NCI-H82 treated with DMSO at 0.1 percent for 48 hours (cell line): ENCODE data around the gene BICD1.

ENCODE experiments used
- DNase-seq: peaks from one replicate; lab custom pipeline; 2025; ENCODE audit not compliant: unreplicated experiment; lab: John Stamatoyannopoulos, UW

The BICD1 gene

DNA sequence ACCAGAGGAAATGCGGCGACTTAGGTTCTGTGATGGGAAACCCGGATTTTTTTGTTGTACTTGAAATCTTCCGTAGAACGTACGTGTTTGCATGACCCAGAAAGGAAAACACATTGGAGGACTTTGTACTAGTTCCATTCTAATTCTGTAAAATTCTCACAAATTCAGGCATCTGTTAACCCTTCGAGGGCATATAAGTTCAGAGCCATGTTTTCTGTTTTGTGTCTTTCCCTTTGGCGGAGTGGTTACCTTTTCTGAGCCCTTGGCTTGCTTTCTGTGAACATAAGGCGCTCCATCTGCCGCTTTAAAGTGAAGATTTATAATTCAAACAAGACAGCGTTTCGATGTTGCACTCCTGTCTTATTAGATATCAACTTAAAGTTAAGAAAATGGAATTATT lies 34.2 kb downstream of the BICD1 start:
- peak; percentile 87 for DNase-seq

DNA sequence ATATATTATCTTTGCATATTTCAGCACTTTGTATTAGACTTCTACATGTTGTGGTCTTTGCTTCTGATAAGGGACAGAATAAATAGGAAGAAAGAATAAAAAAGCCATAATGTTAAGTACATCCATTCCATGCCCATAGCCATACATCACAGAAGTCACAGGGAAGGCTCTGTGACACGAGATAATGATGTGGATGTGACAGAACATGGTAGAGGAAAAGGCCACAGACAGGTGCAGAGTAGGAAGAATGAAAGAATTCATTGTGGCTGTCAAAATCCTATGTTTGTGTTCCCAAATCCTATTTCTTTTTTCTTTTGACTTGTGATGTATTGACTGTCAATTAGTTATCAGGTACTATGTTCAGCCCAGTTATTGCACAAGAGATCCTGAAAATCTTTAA lies 38.4 kb downstream of the BICD1 start:
- DNase-seq: no peak

DNA sequence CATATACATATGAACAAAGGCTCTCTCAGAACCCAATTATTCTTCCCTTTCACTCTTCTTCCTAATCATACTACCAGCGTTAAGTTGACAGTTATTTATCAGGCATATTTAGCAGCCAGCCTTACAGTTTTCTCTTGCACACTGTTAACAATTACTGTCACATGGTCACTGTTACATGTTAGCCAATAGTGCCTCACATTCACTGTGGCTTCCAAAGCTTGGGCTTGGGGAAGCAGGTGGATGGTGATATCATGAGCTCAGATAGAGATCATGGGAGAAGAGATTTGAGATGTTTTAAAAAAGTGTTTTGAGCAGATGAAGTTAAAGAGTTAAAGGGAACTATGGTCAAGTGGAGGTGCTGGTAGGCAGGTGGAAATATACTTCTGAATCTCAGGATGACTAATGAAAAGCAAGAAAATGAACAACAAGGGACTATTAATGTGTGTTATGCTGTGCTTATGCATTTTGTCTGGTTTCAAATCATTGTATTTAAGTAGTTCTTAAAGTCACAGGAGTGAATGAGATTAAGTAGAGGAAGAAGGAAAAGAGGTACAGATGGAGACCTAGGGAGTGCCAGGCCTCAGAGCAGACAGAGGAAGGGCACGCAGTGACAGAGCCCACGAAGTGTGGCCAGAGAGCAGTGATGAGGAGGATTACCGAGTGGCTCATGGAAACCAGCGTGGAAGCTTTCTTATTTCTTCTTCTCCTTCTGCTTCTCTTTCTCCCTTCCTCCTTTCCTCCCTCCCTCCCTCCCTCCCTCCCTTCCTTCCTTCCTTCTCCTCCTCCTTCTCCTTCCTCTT lies 39.6 kb downstream of the BICD1 start:
- DNase-seq: no peak

DNA sequence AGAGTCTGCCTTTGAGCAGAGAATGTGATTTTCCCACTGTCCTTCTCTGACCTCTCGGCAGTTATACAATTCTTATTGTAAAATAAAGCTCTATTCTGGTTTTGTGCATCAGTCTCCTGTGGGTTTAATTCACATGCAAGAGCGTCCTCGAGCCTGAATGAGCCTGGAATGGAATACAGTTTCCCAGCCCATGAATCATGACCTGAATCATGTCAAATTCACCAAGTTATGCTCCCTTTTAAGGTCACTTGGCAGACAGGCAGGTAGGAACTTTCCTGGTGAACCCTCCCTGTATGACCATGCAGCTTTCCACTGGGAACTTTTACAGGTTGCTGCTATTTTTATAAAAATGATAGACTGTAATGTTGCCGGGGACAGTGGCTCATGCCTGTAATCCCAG lies 41.7 kb downstream of the BICD1 start:
- DNase-seq: no peak

DNA sequence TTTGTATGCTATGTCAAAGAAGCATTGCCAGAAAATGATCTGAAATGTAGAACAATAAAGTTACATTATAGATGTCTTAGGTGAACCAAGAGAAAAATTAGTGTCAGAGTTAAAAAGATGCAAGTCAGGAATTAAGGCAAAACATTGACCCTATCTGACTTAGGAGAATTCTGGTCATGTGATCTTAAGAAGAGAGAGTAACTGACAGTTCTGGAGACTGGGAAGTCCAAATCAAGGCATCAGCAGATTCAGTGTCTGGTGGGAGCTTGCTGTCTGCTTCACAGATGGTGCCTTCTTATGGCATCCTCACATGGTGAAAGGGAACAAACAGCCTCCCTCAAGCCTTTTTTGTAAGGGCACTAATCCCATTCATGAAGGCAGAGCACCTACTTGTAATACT lies 42.8 kb downstream of the BICD1 start:
- DNase-seq: no peak

DNA sequence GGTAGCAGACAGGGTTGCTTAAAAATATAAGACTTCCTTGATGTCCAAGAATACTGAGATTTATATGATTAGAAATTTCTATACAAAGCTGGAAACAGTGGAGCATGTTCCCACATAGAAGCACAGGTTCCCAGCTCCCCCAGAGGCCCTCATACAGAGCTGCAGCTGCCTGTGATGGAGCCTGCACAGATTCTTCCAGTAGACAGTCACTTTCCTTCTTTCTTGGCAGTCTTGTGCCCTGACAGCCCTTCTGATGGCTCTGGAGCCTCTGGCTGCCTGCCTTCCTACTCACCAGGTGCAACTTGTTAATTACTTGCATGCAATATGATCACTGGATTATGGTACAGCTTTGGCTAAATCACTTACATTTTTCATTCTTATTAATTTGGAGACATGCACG lies 44.4 kb downstream of the BICD1 start:
- DNase-seq: no peak

DNA sequence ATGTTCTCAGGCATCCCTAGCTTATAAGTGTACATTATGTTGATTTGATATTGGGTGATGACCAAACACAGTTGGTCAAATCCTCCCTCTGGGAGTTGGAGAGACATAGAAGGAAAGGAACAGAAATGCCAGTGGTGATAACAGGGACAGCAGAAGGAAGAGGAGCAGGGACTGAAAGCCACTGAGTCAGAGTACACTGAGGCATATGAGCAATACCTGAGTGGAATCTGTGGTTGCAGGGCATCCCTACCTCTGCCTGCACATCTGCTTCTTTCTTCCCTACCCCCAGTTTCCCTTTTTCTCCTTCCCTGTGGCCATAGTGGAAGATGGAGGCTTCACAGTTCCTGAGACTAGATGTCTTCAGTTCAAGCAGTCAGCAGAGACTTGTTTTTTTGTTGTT lies 44.9 kb downstream of the BICD1 start:
- no peak for DNase-seq

DNA sequence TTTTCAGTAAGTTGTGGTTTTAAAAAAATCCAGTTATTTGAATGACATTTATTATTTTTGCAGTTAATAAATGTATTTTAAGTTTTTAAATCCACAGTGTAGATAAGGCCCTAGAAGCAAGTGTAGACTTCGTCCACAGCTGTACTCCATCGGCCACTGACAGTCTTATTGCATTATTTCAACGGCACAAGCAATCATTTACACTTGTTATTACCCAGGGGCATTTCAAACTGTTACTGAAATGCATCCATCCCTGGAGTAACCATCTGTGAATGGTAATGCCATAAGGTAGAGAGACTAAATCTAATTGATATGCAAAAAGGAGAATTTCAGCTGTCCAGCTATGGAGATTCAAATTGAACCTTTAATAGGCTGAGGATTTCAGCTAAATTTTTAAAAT lies 48.4 kb downstream of the BICD1 start:
- DNase-seq: peak; percentile 67

DNA sequence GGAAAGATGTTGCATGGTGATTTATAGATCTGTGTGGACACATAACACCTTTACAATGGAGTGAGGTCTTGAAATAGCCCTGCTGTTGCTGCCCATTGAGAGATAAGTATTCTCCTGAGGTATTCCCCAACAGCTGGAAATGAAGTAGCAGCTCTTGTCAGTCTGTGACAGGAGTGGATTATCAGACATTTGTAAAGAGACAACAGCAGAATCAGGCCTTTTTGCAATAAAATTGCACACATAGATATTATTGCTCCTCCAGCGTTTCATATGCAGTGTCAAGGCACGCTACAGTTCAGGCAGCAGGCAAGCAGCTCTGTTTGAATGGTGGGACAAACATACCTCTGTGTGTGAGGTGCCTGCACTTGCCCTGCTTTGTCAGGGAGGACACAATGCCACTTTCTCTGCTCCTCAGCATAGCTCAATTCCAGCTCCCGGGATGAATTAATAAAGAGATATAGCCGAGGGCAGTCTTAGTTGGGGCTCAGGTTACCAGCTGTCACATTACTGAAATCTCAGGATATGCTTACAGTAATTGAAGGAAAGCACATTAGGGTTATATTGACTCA lies 49.4 kb downstream of the BICD1 start:
- peak; percentile 91 for DNase-seq

DNA sequence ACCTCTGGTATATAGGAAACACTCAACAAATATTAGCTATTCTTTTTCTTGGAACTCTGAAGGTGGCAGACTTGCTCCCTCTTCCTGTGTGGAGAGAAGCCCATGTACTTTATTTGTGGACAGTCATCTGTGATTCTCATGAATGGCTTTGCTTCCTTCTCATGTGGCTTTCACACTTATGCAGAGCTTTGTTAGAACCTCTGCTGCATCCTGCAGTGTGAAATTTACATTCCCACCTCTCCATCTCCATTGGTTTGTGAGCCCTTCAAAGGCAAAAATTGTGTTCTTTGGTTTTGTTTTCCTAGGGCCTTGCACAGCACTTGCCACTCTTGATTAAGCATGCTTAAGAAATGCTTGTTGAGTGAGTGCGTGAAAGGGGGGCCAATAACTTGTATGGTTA lies 51.9 kb downstream of the BICD1 start:
- DNase-seq: no peak

DNA sequence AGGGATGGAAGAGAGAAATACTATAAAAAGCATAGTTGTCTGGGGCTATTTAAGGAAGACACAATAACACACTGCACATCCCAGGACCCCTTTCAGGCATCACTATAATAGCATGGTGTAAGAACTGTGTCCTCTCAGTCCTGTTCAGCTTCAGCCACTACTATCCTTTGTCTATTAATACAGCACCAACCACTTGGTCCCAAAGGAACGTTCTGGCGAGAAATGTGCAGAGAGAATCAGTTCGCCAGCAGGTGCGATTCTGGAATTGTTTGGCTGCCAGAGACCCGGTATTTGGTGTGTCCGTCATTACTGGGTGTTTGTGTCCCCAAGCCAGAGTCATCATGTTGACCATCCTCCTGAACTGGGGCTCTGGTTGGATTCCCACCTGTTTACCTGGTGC lies 52.7 kb downstream of the BICD1 start:
- DNase-seq: no peak

DNA sequence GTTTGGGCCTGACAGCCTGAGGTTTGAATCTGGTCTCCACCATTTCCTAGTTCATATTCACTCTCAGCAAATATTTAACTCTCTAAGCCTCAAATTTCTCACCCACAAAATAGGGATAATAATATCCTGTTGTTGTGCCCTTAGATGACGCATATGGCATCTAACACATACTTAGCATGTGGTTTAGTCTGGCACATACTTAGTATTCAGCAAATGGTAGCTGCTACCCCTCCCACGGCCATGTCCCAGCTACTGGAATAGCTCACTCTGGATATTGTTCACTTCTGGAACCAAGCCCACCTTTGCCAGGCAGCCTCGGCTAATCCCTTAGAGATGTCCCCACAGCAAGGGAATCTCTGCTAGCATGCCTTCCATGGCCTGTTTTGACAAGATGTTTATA lies 53.3 kb downstream of the BICD1 start:
- DNase-seq: no peak

DNA sequence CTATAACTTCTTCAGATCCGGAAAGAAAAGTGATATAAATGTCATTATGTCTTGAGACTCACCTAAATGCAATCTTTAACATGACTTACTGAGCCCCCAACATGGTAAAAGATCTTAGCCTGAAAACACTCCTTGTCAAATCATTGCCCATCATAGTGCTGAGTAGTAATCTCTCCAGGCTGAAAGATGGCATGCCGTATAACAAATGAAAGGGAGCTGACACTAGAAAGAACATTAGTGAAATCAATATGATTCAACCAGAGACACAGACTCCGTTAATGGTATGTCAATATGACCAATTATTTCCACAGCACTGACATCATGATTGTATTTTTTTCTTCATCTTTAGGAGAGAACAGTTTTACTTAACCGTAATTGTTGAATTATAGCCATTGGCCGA lies 54.4 kb downstream of the BICD1 start:
- DNase-seq: no peak

DNA sequence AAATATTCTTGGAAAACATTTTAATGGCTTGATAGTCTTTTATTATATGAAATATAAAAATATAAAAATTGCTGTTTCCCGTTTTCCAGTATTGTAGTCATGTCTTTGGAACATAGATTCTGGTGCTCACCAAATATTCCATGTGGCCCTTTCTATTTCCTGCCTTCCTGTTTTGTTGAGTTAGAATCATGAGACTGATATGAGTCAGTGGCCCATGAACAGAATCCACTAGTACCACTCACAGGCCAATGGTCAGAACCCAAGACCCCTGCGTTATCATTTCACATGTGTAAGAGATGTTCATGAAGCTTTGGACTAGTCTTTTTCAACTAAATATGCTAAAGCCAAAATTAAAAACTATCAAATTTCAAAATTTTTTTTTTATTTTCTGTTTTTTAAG lies 56.9 kb downstream of the BICD1 start:
- DNase-seq: no peak

DNA sequence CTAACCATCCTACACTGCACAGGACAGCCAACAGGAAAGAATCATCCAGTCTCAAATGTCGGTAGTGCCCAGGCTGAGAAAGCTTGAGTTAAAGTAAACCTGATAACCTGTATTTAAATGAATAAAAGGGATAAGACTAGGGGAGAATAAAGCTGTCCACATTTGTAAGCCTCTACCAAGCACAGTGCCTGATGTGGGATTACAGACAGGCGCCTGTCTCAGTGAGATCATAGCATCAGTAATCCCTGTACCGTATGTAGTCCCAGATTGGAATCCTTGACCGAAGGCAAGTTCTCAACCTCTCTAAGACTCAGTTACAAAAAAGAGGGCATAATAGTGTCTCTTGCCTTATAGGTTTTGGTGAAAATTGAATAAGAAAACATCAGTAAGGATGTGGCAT lies 59.9 kb downstream of the BICD1 start:
- DNase-seq: peak; percentile 29

DNA sequence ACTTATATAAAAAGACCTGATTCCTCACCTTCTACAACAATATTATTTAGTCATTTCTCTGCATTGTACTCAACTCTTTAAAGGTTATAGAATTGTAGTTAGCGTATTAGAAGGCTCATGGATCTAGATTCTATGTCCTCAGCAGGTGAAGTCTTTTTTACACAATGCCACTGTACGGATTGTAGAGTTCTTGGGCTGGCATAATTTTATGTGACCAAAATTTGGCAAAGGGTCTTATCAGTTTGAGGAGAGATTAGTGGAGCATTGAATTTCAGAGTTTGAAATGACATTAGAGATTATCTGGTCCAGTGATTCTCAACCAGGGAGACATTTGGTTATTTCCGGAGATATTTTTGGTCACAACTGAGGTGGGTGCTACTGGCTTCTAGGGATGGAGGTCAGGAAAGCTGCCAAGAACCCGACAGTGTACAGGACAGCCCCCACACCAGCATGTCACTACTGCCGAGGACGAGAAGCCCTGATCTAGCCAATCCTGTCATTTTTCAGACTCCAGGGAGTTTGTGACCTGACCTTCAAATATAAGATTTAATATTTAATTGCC lies 63.9 kb downstream of the BICD1 start:
- no peak for DNase-seq

DNA sequence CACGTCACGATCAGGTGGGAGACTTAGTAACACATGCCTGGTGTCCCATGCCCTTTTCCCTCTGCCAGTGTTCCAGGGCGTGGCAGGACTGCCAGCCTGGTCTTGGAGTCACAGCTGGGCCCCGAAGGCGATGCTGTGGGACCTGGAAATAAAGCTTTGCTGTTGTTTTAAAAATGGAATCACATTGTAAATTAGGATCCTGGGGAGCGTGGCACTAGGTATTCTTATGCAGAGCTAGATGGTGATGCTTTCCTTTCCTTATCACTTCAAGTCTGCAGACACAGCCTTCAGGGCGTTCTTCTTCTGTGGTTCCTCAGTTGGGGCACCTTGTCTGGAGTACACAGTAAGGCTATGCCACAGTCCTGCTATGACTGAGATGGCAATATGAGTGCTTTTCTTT lies 64.6 kb downstream of the BICD1 start:
- no peak for DNase-seq

DNA sequence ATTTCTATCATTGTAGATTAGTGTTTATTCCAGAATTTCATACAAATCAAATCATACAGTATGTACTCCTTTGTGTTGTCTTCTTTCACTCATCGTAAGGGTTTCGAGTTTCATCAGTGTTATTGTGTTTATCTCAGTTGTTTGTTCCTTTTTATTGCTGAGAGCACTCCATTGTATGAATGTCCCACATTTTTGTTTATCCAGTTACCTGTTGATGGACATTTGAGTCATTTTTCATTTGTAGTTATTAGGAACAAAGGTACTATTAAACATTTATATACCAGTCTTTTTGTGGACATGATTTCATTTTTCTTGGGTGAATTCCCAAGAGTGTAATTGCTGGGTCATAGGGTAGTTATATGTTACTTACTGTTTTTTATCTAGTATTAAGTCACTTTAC lies 70.0 kb downstream of the BICD1 start:
- DNase-seq: no peak

DNA sequence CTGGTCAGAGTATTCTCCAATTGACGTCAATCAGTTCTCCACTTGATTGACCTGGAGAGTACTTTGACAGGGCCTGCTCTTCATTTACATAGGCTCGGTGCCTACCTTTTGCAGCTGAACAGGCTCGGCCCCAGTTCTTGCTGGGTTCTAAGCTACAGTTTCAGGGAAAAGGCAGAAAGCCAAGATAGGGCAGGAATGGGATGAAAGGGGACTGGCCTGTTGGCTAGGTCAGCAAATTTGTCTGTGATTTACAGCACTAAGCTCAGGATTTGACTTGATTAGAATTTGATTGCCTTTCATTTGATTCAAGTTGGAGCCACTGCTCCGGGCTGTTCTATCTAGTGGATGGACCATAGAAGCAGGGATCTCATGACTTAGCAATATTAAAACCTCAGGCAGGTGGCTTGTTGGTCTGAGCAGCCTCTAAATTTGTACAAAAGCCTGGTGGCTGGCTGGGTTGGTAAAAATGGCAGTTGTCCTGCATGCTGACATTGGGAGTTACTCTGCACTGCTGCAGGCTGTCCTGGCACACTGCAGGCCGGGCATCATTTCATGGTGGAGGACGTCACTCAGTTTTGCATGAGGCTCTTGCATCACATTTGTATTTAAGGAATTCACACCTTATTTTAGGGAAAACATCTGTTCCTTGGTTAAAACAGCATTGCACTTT lies 71.8 kb downstream of the BICD1 start:
- peak; percentile 16 for DNase-seq

DNA sequence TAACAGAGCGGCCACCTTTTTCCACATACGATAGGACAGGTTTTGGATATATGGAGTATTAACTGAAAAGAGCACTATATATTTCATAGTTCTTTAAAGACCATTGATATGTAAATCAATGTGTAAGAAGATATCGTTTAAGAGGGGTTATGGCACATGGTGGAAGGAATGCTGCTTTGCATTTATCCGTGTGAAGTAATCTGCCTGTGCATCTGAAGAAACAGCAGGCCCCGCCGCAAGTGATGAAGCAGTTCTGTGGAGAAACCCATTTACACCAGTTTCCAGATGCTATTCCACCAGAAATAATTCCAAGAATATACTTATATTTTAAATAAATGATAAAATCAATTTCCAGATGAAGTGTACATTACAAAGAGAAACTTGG lies 72.4 kb downstream of the BICD1 start:
- DNase-seq: no peak

DNA sequence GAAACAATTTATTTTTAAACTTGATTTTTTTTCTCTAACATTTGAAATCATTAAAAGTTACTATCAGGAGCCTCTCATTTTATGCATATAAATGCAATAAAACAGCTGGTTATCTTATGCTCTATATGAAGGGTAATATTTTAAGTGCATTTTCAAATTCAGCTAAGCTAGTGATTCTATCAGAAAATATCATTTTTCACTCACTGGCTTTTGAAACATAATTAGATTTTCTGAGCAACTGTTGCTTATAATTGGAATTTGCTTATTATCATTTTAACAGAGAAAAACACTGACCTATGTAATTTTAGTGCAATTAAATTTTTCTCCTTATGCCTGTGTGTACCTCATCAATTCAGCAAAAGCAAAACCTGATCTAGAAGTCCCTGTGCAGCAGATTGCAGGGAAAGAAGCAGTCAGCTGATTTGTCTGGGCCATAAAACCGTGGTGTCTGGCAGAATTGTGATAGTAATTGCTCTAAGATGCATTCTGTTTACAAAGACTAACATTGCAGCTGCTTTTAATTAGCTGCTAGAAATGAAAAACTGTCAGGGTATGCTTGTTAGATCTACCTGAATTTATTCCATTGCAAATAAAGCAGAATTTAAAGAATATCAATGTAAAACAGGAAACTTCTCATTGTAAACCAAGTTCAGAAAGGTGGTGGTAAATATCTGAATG lies 75.0 kb downstream of the BICD1 start:
- DNase-seq: no peak

DNA sequence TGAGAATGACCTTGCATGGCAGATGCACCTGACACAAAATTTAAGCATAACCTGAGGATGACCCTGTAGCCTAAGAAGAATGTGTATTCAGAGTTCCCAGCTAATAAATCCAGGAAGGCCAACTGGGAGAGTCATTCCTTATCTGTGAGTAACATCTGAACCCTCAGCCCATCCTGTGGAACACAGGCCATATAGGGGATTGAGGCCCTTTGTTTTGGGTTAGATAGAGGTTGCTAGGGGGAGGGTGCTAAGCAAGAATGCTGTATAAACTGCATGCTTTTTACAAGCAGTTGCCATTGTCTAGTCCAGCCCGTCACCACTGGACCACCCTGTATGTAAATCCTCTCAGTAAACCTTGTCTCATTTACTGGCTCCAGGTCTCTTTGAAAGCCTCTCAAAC lies 77.0 kb downstream of the BICD1 start:
- DNase-seq: no peak
